Ascending aorta (tissue), 2 donors: ENCODE data around the gene RPS23. TPM values are rescaled to one million over a fixed set of nuclear protein-coding genes. Genes with fewer than 3 reads are reported as not detected.
A peak's percentile ranks its signal among the peaks of the same experiment; 100 is the strongest.

Experiments used
- DNase-seq, 2 donors: peaks; one replicate each; pipeline ENCODE4 v3.0.0-alpha.2; 2019; ENCODE audit warnings: low spot score in 2 of 2
- H3K27ac ChIP-seq, 2 donors: fragments of 200-600 bp; sonication (generic); one replicate each; pipeline ENCODE4 v1.5.1; 2016 to 2017; ENCODE audit warnings: mild to moderate bottlenecking in 1 of 2
- H3K27me3 ChIP-seq: fragments of 200-600 bp; sonication (generic); one replicate; pipeline ENCODE4 v1.5.1; 2017
- H3K36me3 ChIP-seq, 2 donors: fragments of 200-600 bp; sonication (generic); one replicate each; pipeline ENCODE4 v1.5.1; 2016
- H3K4me1 ChIP-seq, 2 donors: fragments of 200-600 bp; sonication (generic); one replicate each; pipeline ENCODE4 v1.5.1; 2016 to 2017; ENCODE audit warnings: mild to moderate bottlenecking in 1 of 2
- H3K4me3 ChIP-seq, 2 donors: fragments of 200-600 bp; sonication (generic); one replicate each; pipeline ENCODE4 v1.5.1; 2016 to 2017; ENCODE audit warnings: mild to moderate bottlenecking in 1 of 2
- H3K9me3 ChIP-seq, 2 donors: fragments of 200-600 bp; sonication (generic); one replicate each; pipeline ENCODE4 v1.5.1; 2016
- intact Hi-C: fragments of 100-400 bp; cut with DNase I; formaldehyde crosslinking; loops from one replicate; pipeline ENCODE4 v1.15.1; 2023
- total RNA-seq: library from RNA; depleted of rRNA; stranded (reverse); fragments of >200 nt; gene quantifications from one replicate; pipeline ENCODE4 v1.1.0, GENCODE V29; 2016
- TF ChIP-seq, protein P1 (sequence below), 3 experiments: fragments of 200-600 bp in 2 of 3; fragments of 450-650 bp in 1 of 3; sonication (generic) in 2 of 3; IDR thresholded peaks; one replicate each; pipeline ENCODE4 v1.5.1; 2016 to 2019; ENCODE audit warnings: antibody characterized with exemption in 3 of 3, mild to moderate bottlenecking in 1 of 3, moderate library complexity in 1 of 3

Gene RPS23
- total RNA-seq, 1 donor from 2014 or later, result 1,118 TPM

DNA sequence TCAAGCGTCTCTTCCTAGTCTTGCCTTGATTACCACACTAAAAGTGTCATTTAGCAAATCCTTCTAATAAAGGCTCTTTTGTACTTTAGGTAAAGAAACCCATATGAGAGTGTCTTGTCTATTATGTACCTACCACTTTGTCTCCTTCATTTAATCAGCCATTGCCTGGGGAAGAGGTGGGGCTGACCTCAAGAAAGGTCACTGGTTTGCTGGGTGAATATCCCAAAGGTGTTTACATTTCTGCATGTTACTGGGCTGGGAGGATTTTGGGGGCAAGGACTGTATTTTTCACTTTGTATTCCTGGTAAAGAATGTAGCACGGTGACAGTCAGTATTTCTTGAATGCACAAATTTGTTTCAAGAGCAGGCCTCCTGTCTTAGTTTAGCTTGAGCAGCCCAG lies 11.9 kb upstream of the RPS23 start:
- no peaks in the 10 kb centered on the region for H3K27me3 ChIP-seq
- no peak overlapping the region for H3K27ac ChIP-seq
- intact Hi-C loops, result no loop called here
- H3K9me3 ChIP-seq, result no peaks in the 10 kb centered on the region
- H3K4me1 ChIP-seq, result no peaks in the 10 kb centered on the region
- no peak overlapping the region for H3K4me3 ChIP-seq
- no peak for DNase-seq
- TF ChIP-seq, protein P1, sequence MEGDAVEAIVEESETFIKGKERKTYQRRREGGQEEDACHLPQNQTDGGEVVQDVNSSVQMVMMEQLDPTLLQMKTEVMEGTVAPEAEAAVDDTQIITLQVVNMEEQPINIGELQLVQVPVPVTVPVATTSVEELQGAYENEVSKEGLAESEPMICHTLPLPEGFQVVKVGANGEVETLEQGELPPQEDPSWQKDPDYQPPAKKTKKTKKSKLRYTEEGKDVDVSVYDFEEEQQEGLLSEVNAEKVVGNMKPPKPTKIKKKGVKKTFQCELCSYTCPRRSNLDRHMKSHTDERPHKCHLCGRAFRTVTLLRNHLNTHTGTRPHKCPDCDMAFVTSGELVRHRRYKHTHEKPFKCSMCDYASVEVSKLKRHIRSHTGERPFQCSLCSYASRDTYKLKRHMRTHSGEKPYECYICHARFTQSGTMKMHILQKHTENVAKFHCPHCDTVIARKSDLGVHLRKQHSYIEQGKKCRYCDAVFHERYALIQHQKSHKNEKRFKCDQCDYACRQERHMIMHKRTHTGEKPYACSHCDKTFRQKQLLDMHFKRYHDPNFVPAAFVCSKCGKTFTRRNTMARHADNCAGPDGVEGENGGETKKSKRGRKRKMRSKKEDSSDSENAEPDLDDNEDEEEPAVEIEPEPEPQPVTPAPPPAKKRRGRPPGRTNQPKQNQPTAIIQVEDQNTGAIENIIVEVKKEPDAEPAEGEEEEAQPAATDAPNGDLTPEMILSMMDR (IDR thresholded peaks at IDR 0.05), result no peak
- H3K36me3 ChIP-seq, result no peaks in the 10 kb centered on the region

DNA sequence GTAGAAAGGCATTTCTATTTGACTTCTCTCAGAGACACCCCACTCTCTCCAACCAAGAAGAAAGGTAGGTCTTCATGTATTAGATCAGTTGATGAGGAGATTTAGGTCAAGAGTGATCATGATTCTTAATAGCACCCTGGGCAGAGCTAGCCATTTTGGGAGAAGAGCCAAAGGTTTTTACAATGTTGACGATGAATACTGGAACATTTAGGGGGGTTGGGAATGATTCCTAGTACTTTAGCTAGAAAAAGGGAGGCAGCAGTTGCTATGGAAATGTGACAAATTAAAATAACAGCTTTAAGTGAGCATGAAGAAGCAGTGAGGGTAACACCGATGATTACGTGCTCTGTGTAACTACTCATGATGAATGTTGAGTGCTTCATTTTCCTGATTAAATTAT lies 9.5 kb upstream of the RPS23 start:
- Histone ChIP-seq H3K4me1 (no peaks in the 10 kb centered on the region), H3K4me3 (no peak overlapping the region), H3K9me3 (no peaks in the 10 kb centered on the region), H3K27ac (no peak overlapping the region), H3K27me3 (no peaks in the 10 kb centered on the region), H3K36me3 (no peaks in the 10 kb centered on the region)
- intact Hi-C loops, result no loop called here
- TF ChIP-seq, protein P1 (IDR thresholded peaks at IDR 0.05), result no peak
- no peak for DNase-seq

DNA sequence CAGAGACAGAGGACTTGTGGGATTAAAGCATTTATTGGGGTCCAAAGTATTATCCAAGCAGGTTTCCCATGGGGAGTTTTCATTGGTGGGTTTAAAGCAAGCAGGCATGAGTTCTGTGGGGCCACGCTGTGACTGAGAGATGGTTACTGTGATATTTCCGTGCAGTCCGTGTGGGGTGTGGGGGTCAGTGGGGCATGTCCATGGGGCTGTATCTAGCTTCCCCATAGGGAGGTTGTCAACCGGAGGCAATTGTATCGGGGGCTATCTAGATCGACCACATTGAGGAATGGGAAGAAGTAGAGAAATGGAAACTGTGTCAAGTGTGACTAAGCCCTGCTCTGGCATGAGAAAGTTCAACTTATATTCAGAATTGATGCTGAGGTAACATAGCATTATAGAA lies 7.1 kb upstream of the RPS23 start:
- H3K27ac ChIP-seq, result no peak overlapping the region
- H3K9me3 ChIP-seq, result no peaks in the 10 kb centered on the region
- no peaks in the 10 kb centered on the region for H3K4me1 ChIP-seq
- no peaks in the 10 kb centered on the region for H3K27me3 ChIP-seq
- intact Hi-C loops, result no loop called here
- no peak for DNase-seq
- TF ChIP-seq, protein P1 (IDR thresholded peaks at IDR 0.05), result no peak
- H3K36me3 ChIP-seq, result no peaks in the 10 kb centered on the region
- no peak overlapping the region for H3K4me3 ChIP-seq

DNA sequence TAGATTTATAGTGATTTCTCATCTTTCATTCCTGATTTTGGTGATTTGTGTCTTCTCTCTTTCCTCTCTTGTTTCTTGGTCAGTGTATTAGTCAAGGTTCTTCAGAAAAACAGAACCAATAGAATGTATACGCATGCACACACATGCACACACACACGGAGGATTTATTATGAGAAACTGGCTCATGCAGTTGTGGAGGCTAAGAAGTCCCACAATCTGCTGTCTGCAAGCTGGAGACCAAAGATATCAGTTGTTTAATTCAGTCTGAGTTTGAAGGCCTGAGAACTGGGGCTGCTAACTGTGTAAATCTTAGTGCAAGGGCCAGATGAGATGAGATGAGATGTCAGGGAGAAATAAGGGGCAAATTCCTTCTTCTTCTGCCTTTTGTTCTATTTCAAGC lies 5.7 kb upstream of the RPS23 start:
- H3K4me3 ChIP-seq, result no peak overlapping the region
- peaks cover 0 to 3% of the 10 kb centered on the region in 2 donors for H3K4me1 ChIP-seq
- intact Hi-C loops, result no loop called here
- no peaks in the 10 kb centered on the region for H3K36me3 ChIP-seq
- TF ChIP-seq, protein P1 (IDR thresholded peaks at IDR 0.05), result no peak
- H3K9me3 ChIP-seq, result no peaks in the 10 kb centered on the region
- H3K27me3 ChIP-seq, result no peaks in the 10 kb centered on the region
- no peak overlapping the region for H3K27ac ChIP-seq
- DNase-seq, result no peak

DNA sequence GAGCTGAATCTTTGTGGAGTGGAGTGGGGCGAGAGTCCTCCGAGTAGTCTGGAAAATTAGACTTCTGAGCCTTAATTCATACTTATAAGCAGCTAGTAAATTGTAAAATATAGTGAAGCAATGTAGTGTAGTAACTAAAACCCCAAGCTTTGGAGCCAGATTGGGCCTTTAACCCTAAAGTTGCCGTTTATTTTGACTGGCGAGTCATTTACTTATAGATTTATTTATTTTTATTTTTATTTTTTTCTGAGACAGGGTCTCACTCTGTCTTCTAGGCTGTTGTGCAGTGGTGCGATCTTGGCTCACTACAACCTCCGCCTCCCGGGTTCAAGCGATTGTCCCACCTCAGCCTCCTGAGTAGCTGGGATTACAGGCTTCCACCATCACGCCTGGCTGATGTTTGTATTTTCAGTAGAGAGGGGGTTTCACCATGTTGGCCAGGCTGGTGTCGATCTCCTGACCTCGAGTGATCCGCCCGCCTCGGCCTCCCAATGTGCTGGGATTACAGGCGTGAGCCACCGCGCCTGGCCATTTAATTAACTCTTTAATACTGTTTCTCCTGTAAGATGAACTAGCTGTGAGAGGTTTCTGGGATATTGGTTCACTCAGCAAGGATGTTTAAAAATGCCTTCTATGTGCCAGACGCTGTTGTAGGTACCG lies 687 bp upstream of the RPS23 start:
- Histone ChIP-seq H3K27me3 (no peaks in the 10 kb centered on the region), H3K9me3 (no peaks in the 10 kb centered on the region), H3K4me1 (peaks cover 0 to 19% of the 10 kb centered on the region in 2 donors), H3K36me3 (peaks cover 28 to 30% of the 10 kb centered on the region in 2 donors), H3K27ac (peak overlapping the region; percentile 78), H3K4me3 (peak overlapping the region; percentile 74 to 90)
- DNase-seq, result no peak
- intact Hi-C loops, result loop anchor here (2.0 kb wide), 1 partner anchor 306 kb away; the partner anchor contains the start of gene ATG10
- TF ChIP-seq, protein P1 (IDR thresholded peaks at IDR 0.05), result no peak
